HG03159 (cell line): Measurements from ENCODE around the gene OTUD3.
"Not testable (repeated sequence)": the region's sequence is repeated elsewhere in the genome, so short reads cannot be mapped to it uniquely, and the experiment has no call there.

Experiments used
- ATAC-seq: cut with Tn5 transposase; IDR thresholded peaks from one replicate; pipeline ENCODE4 v1.9.1; 2021; ENCODE audit warnings: mild to moderate bottlenecking, moderate library complexity; ENCODE audit not compliant: unreplicated experiment

The OTUD3 gene

DNA sequence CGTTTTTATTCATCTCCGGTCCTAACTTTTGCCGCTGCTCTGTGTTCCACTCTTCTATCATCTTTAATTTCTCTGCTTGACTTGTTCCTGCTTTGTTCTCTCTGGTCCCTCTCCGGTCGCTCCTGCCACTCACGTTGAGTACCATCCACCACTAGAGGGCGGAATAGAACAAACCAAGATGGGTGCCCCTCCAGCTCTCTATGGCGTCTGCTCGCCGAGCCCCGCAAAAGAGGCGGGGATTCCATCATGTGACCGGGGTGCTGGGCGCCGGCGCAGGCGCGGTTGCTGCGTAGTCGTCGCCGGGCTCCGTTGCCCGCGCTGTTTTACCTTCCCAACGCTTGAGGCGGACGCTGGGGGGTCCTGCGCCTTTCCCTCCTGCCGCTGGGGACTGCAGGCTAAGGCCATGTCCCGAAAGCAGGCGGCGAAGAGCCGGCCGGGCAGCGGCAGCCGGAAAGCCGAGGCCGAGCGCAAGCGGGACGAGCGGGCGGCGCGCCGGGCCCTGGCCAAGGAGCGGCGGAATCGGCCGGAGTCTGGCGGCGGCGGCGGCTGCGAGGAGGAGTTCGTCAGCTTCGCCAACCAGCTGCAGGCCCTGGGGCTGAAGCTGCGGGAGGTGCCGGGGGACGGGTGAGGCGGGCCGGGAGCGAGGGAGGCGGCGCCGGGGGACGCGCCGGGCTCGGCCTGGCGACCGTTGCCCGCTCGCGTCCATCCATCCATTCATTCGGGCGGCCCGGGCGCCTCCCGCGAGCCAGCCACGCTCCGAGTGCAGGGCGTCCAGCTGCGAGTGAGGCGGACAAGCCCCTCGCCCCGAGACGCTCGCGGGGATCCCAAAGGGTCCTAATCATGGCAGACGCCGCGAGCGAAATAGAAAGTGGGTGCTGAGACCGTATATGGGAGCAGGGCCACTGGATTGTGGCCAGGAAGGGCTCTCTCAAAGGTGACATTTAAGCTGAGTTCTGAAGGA is at the start of gene OTUD3:
TSS of gene OTUD3 (plus strand) at position 285 of the 961 bp plus-strand sequence. CDS start at position 404, 119 bp downstream.
- peak; percentile 95 for ATAC-seq

DNA sequence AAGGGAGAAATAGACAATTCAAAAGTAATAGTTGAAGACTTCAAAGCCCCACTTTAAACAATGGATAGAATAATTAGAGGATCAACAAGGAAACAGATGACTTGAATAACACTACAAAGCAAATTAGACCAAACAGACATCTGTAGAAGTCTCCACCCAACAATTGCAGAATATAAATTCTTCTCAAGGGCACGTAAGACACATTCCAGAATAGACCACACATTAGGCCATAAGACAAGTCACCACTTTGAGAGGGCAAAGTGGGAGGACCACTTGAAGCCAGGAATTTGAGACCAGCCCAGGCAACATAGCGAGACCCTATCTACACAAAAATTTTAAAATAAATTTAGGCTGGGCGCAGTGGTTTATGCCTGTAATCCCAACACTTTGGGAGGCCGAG is 46.6 kb upstream of the OTUD3 start:
- ATAC-seq: no peak

DNA sequence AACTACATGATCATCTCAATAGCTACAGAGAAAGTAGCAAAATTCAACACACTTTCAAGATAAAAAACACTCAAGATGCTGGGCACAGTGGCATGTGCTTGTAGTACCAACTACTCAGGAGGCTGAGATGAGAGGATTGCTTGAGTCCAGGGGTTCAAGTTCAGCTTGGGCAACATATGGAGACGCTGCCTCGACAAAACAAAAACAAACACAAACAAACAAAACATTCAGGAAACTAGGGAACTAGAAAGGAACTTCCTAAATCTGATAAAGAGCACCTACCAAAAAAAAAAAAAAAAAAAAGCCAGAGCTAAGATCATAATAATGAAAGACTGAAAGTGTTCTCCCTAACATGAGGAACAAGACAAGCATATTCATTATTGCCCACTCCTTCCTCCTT is 44.3 kb upstream of the OTUD3 start:
- ATAC-seq: no peak

GRCh38 chr1:19840228-19840627 is 42.0 kb upstream of the OTUD3 start:
- ATAC-seq: no peak

- ATAC-seq: no peak
Observed at GRCh38 chr1:19844731-19845495, 37.3 kb upstream of the OTUD3 start.

DNA sequence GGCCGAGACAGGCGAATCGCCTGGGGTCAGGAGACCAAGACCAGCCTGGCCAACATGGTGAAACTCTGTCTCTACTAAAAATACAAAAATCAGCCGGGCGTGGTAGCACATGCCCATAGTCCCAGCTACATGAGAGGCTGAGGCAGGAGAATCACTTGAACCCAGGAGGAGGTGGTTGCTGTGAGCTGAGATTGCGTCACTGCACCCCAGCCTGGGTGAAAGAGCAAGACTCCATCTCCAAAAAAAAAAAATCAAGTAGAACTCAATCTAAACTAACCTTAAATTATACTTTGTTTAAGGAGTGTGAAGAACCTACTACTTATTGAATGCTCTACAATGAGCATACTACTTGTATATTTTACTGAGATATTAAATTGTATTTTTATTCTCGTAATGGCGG is 36.6 kb upstream of the OTUD3 start:
- no peak for ATAC-seq

DNA sequence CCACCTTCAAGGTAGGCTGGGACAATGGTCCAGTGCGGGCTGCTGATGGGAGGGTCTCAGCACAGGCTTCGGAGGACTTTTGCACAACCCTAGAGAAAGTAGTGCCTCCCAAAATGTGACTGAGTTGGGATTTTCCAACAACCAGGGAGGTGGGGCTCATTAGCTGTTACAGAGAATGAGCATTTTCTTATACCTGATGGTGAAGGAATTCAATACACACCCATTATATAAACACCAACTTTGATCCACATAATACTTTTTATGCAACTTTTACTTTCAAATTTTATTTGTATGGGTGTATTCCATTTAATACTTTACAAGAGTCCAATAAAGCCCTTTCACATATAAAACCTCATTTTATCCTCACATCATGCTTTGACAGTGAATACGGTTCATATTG is 35.9 kb upstream of the OTUD3 start:
- ATAC-seq: no peak

DNA sequence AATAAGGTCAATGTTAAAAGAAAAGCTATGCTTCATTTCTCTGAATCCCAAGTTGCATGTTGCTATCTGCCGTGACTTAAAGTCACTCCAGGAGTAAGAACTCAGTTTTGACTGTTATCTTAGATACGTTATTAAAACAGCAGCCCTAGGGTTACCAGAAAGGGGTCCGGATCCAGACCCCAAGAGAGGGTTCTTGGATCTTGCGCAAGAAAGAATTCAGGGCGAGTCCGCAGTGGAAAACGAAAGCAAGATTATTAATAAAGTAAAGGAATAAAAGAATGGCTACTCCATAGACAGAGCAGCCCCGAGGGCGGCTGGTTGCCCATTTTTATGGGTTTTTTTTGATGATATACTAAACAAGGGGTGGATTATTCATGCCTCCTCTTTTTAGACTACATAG is 34.9 kb upstream of the OTUD3 start:
- not testable (repeated sequence) for ATAC-seq

GRCh38 chr1:19849307-19849706 is 32.9 kb upstream of the OTUD3 start:
- not testable (repeated sequence) for ATAC-seq

GRCh38 chr1:19850214-19850613 is 32.0 kb upstream of the OTUD3 start:
- ATAC-seq: no peak

- no peak for ATAC-seq
Observed at GRCh38 chr1:19852036-19852435, 30.2 kb upstream of the OTUD3 start.

- no peak for ATAC-seq
Observed at GRCh38 chr1:19854866-19855265, 27.3 kb upstream of the OTUD3 start.

GRCh38 chr1:19858893-19859292 is 23.3 kb upstream of the OTUD3 start:
- ATAC-seq: no peak

GRCh38 chr1:19859876-19860275 is 22.3 kb upstream of the OTUD3 start:
- no peak for ATAC-seq

GRCh38 chr1:19860418-19860817 is 21.8 kb upstream of the OTUD3 start:
- no peak for ATAC-seq

- no peak for ATAC-seq
Observed at GRCh38 chr1:19861034-19861433, 21.2 kb upstream of the OTUD3 start.

- ATAC-seq: no peak
Observed at GRCh38 chr1:19861842-19862530, 20.2 kb upstream of the OTUD3 start.

DNA sequence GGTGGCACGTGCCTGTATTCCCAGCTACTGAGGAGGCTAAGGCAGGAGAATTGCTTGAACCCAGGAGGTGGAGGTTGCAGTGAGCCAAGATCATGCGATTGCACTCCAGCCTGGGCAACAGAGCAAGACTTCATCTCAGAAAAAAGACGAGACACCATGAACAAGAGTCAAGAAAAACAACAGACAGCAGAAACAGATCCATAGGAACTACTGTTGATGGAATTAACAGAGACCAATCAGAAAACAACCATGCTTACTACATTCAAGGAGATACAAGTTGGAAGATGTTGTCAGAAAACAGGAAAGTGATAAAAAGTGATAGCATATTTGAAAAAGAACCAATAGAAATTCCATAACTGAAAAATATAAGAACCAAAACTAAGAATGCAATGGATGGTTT is 19.3 kb upstream of the OTUD3 start:
- ATAC-seq: no peak

DNA sequence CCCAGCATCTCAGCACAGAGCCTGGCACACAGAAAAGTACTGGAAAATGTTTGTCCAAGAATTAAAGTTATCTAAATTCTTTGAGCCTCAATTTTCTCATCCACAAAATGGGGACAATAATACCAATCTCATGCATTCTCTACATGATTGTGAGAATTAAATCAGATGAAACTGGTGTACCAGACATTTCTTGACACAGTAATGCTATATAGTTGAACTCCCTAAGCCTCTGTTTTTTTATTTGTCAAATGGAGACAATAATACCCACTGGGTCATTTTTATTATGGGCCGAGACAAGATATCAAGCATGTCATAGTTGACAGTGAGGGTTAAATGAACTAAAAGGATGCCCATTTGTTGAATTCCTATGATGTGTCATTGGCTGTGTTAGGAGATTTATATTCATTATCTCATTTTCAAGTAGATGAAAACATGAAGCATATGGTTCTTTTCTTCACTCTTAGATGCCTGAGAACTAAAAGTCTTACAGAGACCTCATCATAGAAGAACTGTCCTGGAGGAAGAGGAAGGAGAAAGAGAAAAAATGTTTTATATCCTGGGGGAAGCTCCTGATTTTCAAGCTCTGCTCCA is 17.5 kb upstream of the OTUD3 start:
- no peak for ATAC-seq

- no peak for ATAC-seq
Observed at GRCh38 chr1:19866029-19866428, 16.2 kb upstream of the OTUD3 start.

GRCh38 chr1:19866758-19867157 is 15.4 kb upstream of the OTUD3 start:
- no peak for ATAC-seq
